Measurements from ENCODE around the gene UBQLN1.

UBQLN1 gene

DNA sequence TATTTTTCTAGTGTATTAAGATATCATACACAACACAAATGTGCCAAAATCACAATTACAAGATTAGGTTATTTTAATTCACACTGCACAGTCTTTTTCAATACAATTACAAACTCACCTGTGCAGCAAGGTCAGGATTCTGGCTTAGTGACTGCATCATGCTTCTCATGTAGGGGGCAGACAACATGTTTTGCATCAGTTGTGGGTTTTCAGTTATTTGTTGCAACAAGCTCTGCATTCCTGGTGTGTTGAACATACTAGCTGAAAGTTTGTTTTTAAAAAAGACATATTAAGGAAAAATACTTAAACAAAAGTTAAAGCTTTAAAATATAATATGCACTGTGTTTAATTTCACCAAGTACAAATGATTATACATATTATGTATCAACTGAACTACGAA, 38.7 kb downstream of the UBQLN1 start:
- TF ChIP-seq, protein P1, sequence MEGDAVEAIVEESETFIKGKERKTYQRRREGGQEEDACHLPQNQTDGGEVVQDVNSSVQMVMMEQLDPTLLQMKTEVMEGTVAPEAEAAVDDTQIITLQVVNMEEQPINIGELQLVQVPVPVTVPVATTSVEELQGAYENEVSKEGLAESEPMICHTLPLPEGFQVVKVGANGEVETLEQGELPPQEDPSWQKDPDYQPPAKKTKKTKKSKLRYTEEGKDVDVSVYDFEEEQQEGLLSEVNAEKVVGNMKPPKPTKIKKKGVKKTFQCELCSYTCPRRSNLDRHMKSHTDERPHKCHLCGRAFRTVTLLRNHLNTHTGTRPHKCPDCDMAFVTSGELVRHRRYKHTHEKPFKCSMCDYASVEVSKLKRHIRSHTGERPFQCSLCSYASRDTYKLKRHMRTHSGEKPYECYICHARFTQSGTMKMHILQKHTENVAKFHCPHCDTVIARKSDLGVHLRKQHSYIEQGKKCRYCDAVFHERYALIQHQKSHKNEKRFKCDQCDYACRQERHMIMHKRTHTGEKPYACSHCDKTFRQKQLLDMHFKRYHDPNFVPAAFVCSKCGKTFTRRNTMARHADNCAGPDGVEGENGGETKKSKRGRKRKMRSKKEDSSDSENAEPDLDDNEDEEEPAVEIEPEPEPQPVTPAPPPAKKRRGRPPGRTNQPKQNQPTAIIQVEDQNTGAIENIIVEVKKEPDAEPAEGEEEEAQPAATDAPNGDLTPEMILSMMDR (IDR thresholded peaks at IDR 0.05; ENCODE audit: borderline replicate concordance, insufficient read depth, low read depth, low read length), result no peak
- H3K4me3 ChIP-seq (ENCODE audit: low read depth, low read length), result no peak overlapping the region

DNA sequence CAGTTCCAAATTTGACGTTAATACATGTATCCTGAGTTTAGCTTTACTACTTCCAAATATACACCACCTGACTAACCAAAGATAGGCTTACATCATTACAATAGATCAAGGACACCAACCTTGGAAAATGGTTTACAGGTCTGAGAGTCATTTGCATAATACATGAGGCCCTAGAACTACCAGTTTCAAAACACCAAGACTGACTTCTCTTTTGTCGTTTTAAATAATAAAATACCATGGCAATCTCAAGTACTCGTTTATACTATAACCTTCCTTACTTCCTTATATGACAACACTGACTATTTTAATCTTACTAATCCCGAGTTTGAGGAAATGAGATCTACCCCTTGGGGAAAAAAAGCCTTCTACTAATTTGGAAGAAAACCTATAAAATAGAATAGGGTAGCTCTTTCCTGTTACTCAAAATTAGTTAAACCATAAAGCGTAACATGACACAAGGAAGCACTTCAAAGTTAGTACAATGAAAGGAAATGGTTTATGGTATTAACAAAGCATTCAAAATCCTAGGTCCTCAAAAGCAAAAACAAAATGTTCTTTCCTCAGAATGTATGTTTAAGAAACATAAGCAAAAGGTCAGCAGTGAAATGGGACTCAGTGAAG, 42.1 kb downstream of the UBQLN1 start:
- no peak overlapping the region for H3K4me3 ChIP-seq (ENCODE audit: low read depth, low read length)
- TF ChIP-seq, protein P1 (IDR thresholded peaks at IDR 0.05; ENCODE audit: borderline replicate concordance, insufficient read depth, low read depth, low read length), result no peak

DNA sequence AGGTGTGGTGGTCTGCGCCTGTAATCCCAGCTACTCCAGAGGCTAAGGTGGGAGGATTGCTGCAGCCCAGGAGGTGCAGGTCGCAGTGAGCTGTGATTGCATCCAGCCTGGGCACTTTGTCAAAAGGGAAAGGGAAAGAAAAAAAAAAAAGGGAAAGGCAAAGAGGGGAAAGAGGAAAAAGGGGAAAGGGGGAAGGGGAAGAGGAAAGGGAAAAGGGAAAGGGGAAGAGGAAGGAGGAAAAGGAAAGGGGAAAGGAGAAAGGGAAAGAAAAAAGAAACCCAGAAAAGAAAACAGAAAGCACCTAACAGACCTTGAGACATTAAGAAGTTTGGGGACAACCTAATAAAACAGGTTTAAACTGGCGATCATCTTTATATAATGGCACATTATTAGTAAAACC, 44.8 kb downstream of the UBQLN1 start:
- TF ChIP-seq, protein P1 (IDR thresholded peaks at IDR 0.05; ENCODE audit: borderline replicate concordance, insufficient read depth, low read depth, low read length), result no peak

DNA sequence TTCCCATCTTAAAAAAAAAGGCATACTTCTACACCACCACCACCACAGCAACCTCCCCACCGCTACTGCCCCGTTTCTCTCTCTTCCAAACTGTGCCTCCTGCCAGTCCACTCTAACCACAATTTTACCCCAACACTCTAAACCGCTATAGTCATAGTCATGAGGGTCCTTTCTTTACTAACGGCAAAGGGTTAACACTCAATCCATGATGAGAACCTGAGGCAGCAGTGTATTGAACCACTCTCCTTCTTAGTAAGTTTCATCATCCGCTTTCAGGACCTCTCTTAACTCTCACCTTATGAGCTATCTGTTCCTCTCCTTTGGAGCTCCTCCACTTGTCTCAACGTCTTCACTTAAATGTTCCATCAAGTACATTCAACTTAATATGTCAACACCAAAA, 50.8 kb downstream of the UBQLN1 start:
- H3K4me3 ChIP-seq (ENCODE audit: low read depth, low read length), result no peak overlapping the region
- TF ChIP-seq, protein P1 (IDR thresholded peaks at IDR 0.05; ENCODE audit: borderline replicate concordance, insufficient read depth, low read depth, low read length), result no peak

More for the DNA sequence above, 44.8 kb downstream of the UBQLN1 start:
- no peak overlapping the region for H3K4me3 ChIP-seq (ENCODE audit: low read depth, low read length)

DNA sequence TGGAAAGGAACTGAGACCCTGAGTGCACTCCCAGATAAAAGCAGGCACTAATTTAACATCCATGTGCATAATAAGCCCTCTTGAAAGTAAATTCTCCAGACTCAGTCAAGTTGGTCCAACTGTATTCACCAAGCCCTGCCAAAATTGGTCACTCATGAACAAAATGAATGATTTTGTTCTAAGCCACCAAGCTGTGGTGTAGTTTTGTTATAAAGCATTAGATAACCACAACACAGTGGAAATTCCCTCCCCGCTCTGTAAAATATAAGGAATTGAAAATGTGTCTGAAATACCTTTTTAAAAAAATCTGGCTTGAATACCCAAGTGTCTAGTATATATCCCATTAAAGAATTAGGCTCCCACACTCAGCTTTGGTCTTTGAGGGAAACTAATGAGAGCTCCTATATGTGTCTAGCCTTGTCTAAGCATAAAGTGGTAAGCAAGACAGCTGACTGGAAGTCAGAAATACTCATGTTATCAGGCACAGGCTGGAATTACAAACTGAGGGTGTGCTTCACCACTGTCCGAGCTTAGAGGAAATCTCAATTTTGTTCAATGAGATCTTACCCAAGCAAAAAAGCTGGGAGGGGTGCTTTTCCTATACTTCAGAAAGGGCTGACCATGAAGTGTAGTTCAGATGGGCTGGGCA, 51.6 kb downstream of the UBQLN1 start:
- no peak overlapping the region for H3K4me3 ChIP-seq (ENCODE audit: low read depth, low read length)
- TF ChIP-seq, protein P1 (IDR thresholded peaks at IDR 0.05; ENCODE audit: borderline replicate concordance, insufficient read depth, low read depth, low read length), result no peak

DNA sequence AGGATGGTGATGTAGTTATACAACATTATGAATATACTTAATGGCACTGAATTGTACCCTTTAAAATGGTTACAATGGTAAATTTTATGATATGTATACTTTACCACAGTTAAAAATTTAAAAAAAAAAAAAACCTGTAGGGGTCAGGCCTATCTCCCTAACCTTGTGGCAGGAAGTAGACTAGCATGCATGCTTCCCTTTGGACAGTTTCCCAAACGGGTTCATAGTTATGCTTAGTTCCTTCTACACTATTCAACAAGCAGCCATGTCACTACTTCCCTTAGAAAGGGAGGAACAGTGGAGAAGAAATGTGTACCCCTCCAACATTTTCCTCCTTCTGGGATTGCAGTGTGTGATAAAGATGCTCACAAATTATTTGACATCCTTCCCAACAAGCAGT, 52.3 kb downstream of the UBQLN1 start:
- H3K4me3 ChIP-seq (ENCODE audit: low read depth, low read length), result no peak overlapping the region
- TF ChIP-seq, protein P1 (IDR thresholded peaks at IDR 0.05; ENCODE audit: borderline replicate concordance, insufficient read depth, low read depth, low read length), result no peak

DNA sequence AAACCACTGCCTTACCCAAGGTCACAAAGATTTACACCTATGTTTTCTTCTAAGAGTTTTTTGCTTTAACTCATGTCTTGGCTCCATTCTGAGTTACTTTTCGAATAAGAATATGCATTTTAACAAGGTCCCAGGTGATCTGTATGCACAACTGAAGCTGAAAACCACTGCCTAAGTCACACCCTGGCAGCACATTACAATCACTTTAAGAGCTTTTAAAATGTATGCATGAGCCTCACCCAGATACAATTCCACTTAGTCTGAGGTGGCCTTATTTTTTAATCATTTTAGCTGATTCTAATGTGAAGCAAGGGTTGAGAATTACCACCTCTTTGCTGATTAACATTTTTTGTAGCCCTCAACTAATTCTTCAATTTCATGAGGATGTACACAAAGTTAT, 55.3 kb downstream of the UBQLN1 start:
- no peak overlapping the region for H3K4me3 ChIP-seq (ENCODE audit: low read depth, low read length)
- TF ChIP-seq, protein P1 (IDR thresholded peaks at IDR 0.05; ENCODE audit: borderline replicate concordance, insufficient read depth, low read depth, low read length), result no peak

Data from GM12875 (cell line).